Suprapubic skin (tissue), 4 donors: Measurements from ENCODE around the gene TANC2.

ENCODE experiments used
- CTCF ChIP-seq, 2 donors: fragments of 200-600 bp in 1 of 2; fragments of 450-650 bp in 1 of 2; sonication (generic) in 1 of 2; IDR thresholded peaks; one replicate each; pipeline ENCODE4 v1.5.1; 2016 to 2019; ENCODE audit warnings: antibody characterized with exemption in 2 of 2, mild to moderate bottlenecking in 1 of 2, moderate library complexity in 1 of 2
- POLR2A ChIP-seq, 2 donors: fragments of 450-650 bp; IDR thresholded peaks; one replicate each; pipeline ENCODE4 v1.6.1; 2017; ENCODE audit warnings: antibody characterized with exemption in 2 of 2, mild to moderate bottlenecking in 2 of 2, moderate library complexity in 2 of 2
- POLR2AphosphoS5 ChIP-seq, 3 donors: sonication (generic); formaldehyde crosslinking; IDR thresholded peaks; one replicate each; pipeline ENCODE4 v1.6.1; 2017; ENCODE audit warnings: antibody characterized with exemption in 3 of 3

- TF ChIP-seq CTCF (IDR thresholded peaks at IDR 0.05) (no peak), POLR2AphosphoS5 (IDR thresholded peaks at IDR 0.05) (no peak), POLR2A (IDR thresholded peaks at IDR 0.05) (no peak)
These were observed 580 bp downstream of the TANC2 start for GRCh38 chr17:62966426-62967204.
